Measurements from ENCODE around the gene ABCC3. TPM values are rescaled to one million over a fixed set of nuclear protein-coding genes. Genes with fewer than 3 reads are reported as not detected.
A peak's percentile ranks its signal among the peaks of the same experiment; 100 is the strongest.

ABCC3 gene
- total RNA-seq, 3 donors from 2014 or later: 6.1 to 122 (median 81.0) TPM

GRCh38 chr17:50625032-50625871, 9.4 kb upstream of the ABCC3 start:
- TF ChIP-seq, protein P1, sequence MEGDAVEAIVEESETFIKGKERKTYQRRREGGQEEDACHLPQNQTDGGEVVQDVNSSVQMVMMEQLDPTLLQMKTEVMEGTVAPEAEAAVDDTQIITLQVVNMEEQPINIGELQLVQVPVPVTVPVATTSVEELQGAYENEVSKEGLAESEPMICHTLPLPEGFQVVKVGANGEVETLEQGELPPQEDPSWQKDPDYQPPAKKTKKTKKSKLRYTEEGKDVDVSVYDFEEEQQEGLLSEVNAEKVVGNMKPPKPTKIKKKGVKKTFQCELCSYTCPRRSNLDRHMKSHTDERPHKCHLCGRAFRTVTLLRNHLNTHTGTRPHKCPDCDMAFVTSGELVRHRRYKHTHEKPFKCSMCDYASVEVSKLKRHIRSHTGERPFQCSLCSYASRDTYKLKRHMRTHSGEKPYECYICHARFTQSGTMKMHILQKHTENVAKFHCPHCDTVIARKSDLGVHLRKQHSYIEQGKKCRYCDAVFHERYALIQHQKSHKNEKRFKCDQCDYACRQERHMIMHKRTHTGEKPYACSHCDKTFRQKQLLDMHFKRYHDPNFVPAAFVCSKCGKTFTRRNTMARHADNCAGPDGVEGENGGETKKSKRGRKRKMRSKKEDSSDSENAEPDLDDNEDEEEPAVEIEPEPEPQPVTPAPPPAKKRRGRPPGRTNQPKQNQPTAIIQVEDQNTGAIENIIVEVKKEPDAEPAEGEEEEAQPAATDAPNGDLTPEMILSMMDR (IDR thresholded peaks at IDR 0.05): no peak
- no peak for TF ChIP-seq POLR2A (IDR thresholded peaks at IDR 0.05)
- TF ChIP-seq POLR2AphosphoS5 (IDR thresholded peaks at IDR 0.05): no peak
- no peaks in the 10 kb centered on the region for H3K9me3 ChIP-seq
- H3K4me3 ChIP-seq: no peak overlapping the region
- intact Hi-C loops (cut with DNase I; ENCODE audit: low total_unique reads): no loop called here
- H3K27me3 ChIP-seq: peaks cover 0 to 3% of the 10 kb centered on the region in 2 donors
- H3K36me3 ChIP-seq: no peaks in the 10 kb centered on the region
- no peak overlapping the region for H3K27ac ChIP-seq
- no peak for DNase-seq (ENCODE audit: low spot score in 2 of 2)
- no peaks in the 10 kb centered on the region for H3K4me1 ChIP-seq

GRCh38 chr17:50626037-50626574, 8.6 kb upstream of the ABCC3 start:
- Histone ChIP-seq H3K27me3 (peaks cover 0 to under 1% of the 10 kb centered on the region in 2 donors), H3K27ac (no peak overlapping the region), H3K9me3 (no peaks in the 10 kb centered on the region), H3K4me3 (no peak overlapping the region), H3K36me3 (no peaks in the 10 kb centered on the region), H3K4me1 (no peaks in the 10 kb centered on the region)
- peak; percentile 68 to 71 for DNase-seq (ENCODE audit: low spot score in 2 of 2)
- intact Hi-C loops (cut with DNase I; ENCODE audit: low total_unique reads): no loop called here
- peak in 1 of 3 donors; percentile 14 for TF ChIP-seq POLR2AphosphoS5 (IDR thresholded peaks at IDR 0.05)
- TF ChIP-seq POLR2A (IDR thresholded peaks at IDR 0.05): no peak
- TF ChIP-seq, protein P1 (IDR thresholded peaks at IDR 0.05): peak; percentile 72 to 76 (median 74)

GRCh38 chr17:50627036-50627781, 7.5 kb upstream of the ABCC3 start:
- TF ChIP-seq, protein P1 (IDR thresholded peaks at IDR 0.05): no peak
- TF ChIP-seq POLR2A (IDR thresholded peaks at IDR 0.05) (no peak), POLR2AphosphoS5 (IDR thresholded peaks at IDR 0.05) (no peak)
- Histone ChIP-seq H3K4me3 (no peak overlapping the region), H3K9me3 (no peaks in the 10 kb centered on the region), H3K27ac (no peak overlapping the region), H3K36me3 (no peaks in the 10 kb centered on the region), H3K4me1 (no peaks in the 10 kb centered on the region), H3K27me3 (no peaks in the 10 kb centered on the region)
- DNase-seq (ENCODE audit: low spot score in 2 of 2): no peak
- intact Hi-C loops (cut with DNase I; ENCODE audit: low total_unique reads): no loop called here

GRCh38 chr17:50627782-50628601, 6.7 kb upstream of the ABCC3 start:
- no peak for DNase-seq (ENCODE audit: low spot score in 2 of 2)
- Histone ChIP-seq H3K4me1 (no peaks in the 10 kb centered on the region), H3K4me3 (no peak overlapping the region), H3K36me3 (no peaks in the 10 kb centered on the region), H3K27me3 (no peaks in the 10 kb centered on the region), H3K27ac (no peak overlapping the region), H3K9me3 (no peaks in the 10 kb centered on the region)
- TF ChIP-seq POLR2A (IDR thresholded peaks at IDR 0.05) (no peak), POLR2AphosphoS5 (IDR thresholded peaks at IDR 0.05) (no peak)
- TF ChIP-seq, protein P1 (IDR thresholded peaks at IDR 0.05): no peak
- intact Hi-C loops (cut with DNase I; ENCODE audit: low total_unique reads): no loop called here

Measured in breast epithelium (tissue), 4 donors.